HG03520 (cell line): ENCODE results near the gene VPS45.
"Not testable (repeated sequence)": the region's sequence is repeated elsewhere in the genome, so short reads cannot be mapped to it uniquely, and the experiment has no call there.

Experiments used
- ATAC-seq: cut with Tn5 transposase; IDR thresholded peaks from one replicate; pipeline ENCODE4 v1.9.1; 2021; ENCODE audit warnings: mild to moderate bottlenecking, moderate library complexity; ENCODE audit not compliant: unreplicated experiment

The VPS45 gene

GRCh38 chr1:150126811-150127210, 59.2 kb downstream of the VPS45 start:
- ATAC-seq = no peak

- ATAC-seq = no peak
Measured at GRCh38 chr1:150127464-150127863, 59.9 kb downstream of the VPS45 start.

GRCh38 chr1:150127868-150128267, 60.3 kb downstream of the VPS45 start:
- no peak for ATAC-seq

- no peak for ATAC-seq
Measured at GRCh38 chr1:150132372-150132771, 64.8 kb downstream of the VPS45 start.

GRCh38 chr1:150134537-150134936, 67.0 kb downstream of the VPS45 start:
- no peak for ATAC-seq

- ATAC-seq = not testable (repeated sequence)
Measured at GRCh38 chr1:150135400-150135799, 67.8 kb downstream of the VPS45 start.

GRCh38 chr1:150138044-150138443, 70.5 kb downstream of the VPS45 start:
- ATAC-seq = no peak

GRCh38 chr1:150141452-150141851, 73.9 kb downstream of the VPS45 start:
- no peak for ATAC-seq

GRCh38 chr1:150142083-150142482, 74.5 kb downstream of the VPS45 start:
- ATAC-seq = no peak

GRCh38 chr1:150144606-150145005, 77.0 kb downstream of the VPS45 start:
- ATAC-seq = no peak

- ATAC-seq = not testable (repeated sequence)
Measured at GRCh38 chr1:150146016-150146415, 78.4 kb downstream of the VPS45 start.

GRCh38 chr1:150146849-150147542, 79.4 kb downstream of the VPS45 start:
- ATAC-seq = no peak

GRCh38 chr1:150148837-150149270, 81.3 kb downstream of the VPS45 start:
- ATAC-seq = no peak

- ATAC-seq = peak; percentile 61
Measured at GRCh38 chr1:150149271-150150132, 81.9 kb downstream of the VPS45 start, which contains the start of gene PLEKHO1. Gene PLEKHO1, plus strand, starts transcription at chr1:150149916. Its CDS starts 342 bp downstream, at chr1:150150258.

GRCh38 chr1:150150133-150151021, 82.8 kb downstream of the VPS45 start:
- ATAC-seq = no peak

- no peak for ATAC-seq
Measured at GRCh38 chr1:150151291-150152181, 84.0 kb downstream of the VPS45 start.

- ATAC-seq = no peak
Measured at GRCh38 chr1:150152182-150152536, 84.6 kb downstream of the VPS45 start.

GRCh38 chr1:150152772-150153456, 85.3 kb downstream of the VPS45 start:
- ATAC-seq = no peak

GRCh38 chr1:150154143-150154542, 86.6 kb downstream of the VPS45 start:
- ATAC-seq = no peak
